Activated CD8-positive, alpha-beta T cell treated with anti-CD3 and anti-CD28 coated beads for 36 hours (primary cell): ENCODE data around the gene BLCAP. TPM values are rescaled to one million over a fixed set of nuclear protein-coding genes. Genes with fewer than 3 reads are reported as not detected.

Experiments
- ATAC-seq: fragments of 200-7000 bp; cut with Tn5 transposase; one replicate; pipeline ENCODE4 v1.10.0; 2021; ENCODE audit warnings: mild to moderate bottlenecking, moderate library complexity
- CTCF ChIA-PET: fragments of 350-600 bp; sonication (Branson Sonifier 250); formaldehyde crosslinking; loops from one replicate; lab custom pipeline; 2021; ENCODE audit warnings: antibody characterized with exemption; lab: Charles Lee
- POLR2A ChIA-PET: fragments of 350-600 bp; sonication (Branson Sonifier 250); formaldehyde crosslinking; loops from one replicate; lab custom pipeline; 2021; ENCODE audit warnings: antibody characterized with exemption; lab: Charles Lee
- DNase-seq: peaks from one replicate; pipeline ENCODE4 v3.0.0-alpha.2; 2020
- H3K27ac Mint-ChIP-seq: one replicate; pipeline ENCODE4 v1.8.0; 2021; ENCODE audit warnings: mild to moderate bottlenecking, mixed read lengths
- H3K27me3 Mint-ChIP-seq: one replicate; pipeline ENCODE4 v1.8.0; 2021; ENCODE audit warnings: mixed read lengths
- H3K36me3 Mint-ChIP-seq: one replicate; pipeline ENCODE4 v1.8.0; 2021; ENCODE audit warnings: low read depth, mixed read lengths
- H3K4me1 Mint-ChIP-seq: one replicate; pipeline ENCODE4 v1.8.0; 2021; ENCODE audit warnings: low read depth, mixed read lengths
- H3K4me3 Mint-ChIP-seq: one replicate; pipeline ENCODE4 v1.8.0; 2021; ENCODE audit warnings: mild to moderate bottlenecking, moderate library complexity, mixed read lengths
- H3K9me3 Mint-ChIP-seq: one replicate; pipeline ENCODE4 v1.8.0; 2021; ENCODE audit warnings: mixed read lengths
- intact Hi-C: fragments of 100-400 bp; cut with micrococcal nuclease; formaldehyde crosslinking; loops from one replicate; pipeline ENCODE4 v1.10.0; 2022
- total RNA-seq, 2 experiments: library from RNA; stranded (reverse); gene quantifications; one replicate each; pipeline ENCODE4 v1.2.3, GENCODE V29; 2021
- TF ChIP-seq, protein P1 (sequence below): fragments of 200-600 bp; IDR thresholded peaks from one replicate; pipeline ENCODE4 v1.8.0; 2022; ENCODE audit warnings: antibody characterized with exemption, mild to moderate bottlenecking

The BLCAP gene
- total RNA-seq, 2 experiments from 2014 or later: 27.6 to 27.9 TPM

DNA sequence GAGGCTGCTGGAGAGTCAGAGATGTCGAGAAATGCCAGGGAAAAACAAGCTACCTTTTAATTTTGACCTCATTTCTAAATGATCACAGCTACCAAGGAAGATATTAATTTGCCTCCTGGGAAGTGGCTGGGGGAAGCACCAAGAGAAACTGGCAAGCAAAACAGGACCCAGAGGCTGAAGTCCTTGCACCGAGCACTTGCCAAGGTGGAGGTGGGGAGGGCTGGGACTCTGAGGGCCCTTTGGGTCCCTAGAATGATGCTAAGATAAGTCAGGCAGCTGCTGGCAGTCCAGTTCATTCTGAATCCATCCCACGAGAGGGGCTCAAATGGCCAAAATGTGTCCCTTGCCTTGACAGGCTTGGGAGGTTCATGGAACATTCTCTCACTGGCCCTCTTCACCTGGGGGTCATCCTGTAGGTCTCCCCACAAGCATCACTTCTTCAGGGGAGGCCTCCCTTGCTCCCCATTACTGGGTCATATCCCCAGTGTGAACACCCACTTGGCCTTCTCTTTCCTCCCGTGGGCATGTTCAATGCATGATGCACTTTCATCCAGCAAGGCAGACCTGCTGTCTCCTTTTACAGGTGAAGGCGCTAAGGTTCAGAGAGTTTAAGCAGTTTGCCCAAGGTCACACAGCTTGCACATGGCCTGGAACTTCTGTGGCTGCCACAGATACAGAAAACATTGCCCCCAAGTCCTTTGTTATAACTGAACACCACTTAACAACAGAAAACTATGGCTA, 39.1 kb upstream of the BLCAP start:
- Mint-ChIP-seq H3K4me1 (no peaks in the 10 kb centered on the region), H3K9me3 (no peaks in the 10 kb centered on the region), H3K27me3 (peaks cover 35% of the 10 kb centered on the region), H3K4me3 (no peak overlapping the region), H3K36me3 (no peaks in the 10 kb centered on the region), H3K27ac (no peak overlapping the region)
- ChIA-PET POLR2A (no interaction called here), CTCF (interaction anchor here (2.2 to 3.3 kb wide), 3 partner anchors 9 to 649 kb away, joined by 6 to 23 read pairs (median 8); no protein-coding TSS in a partner anchor)
- no peak for DNase-seq
- TF ChIP-seq, protein P1, sequence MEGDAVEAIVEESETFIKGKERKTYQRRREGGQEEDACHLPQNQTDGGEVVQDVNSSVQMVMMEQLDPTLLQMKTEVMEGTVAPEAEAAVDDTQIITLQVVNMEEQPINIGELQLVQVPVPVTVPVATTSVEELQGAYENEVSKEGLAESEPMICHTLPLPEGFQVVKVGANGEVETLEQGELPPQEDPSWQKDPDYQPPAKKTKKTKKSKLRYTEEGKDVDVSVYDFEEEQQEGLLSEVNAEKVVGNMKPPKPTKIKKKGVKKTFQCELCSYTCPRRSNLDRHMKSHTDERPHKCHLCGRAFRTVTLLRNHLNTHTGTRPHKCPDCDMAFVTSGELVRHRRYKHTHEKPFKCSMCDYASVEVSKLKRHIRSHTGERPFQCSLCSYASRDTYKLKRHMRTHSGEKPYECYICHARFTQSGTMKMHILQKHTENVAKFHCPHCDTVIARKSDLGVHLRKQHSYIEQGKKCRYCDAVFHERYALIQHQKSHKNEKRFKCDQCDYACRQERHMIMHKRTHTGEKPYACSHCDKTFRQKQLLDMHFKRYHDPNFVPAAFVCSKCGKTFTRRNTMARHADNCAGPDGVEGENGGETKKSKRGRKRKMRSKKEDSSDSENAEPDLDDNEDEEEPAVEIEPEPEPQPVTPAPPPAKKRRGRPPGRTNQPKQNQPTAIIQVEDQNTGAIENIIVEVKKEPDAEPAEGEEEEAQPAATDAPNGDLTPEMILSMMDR: no peak
- ATAC-seq: no peak
- intact Hi-C loops: loop anchor here (10.0 kb wide), 2 partner anchors 328 to 428 kb away; no protein-coding TSS in a partner anchor

DNA sequence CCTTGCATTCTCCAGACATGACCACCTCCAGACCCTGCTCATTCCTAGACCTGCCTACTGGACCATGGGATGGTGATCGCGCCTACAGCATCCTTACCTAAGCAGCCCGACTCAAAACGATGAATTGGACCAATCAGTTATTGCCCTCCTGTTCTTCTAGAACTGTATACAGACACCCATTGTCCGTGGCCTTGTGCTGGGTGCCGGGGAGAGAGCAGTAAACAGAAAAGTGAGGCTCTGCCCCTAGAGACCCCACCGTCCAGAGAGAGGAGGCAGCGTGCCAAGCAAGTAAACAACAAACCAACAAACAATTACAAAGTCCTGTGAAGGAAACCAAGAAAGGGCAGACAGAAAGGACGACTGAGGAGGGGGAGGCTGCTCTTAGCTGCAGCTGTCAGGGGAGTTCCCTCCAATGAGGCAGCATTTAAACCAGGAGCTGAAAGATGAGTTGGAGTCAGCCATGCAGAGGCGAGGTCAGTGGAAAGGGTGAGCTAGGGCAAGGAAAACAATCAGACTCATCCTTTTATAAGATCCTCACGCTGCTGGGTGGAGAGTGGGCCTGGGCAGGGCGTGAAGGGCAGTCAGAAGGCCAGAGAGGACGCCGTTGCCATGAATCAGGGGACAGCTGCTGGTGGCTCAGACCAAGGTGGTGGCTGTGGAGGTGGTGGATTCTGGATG, 37.6 kb upstream of the BLCAP start:
- CTCF ChIA-PET: interaction anchor here (0.7 to 3.3 kb wide), 22 partner anchors 11 to 679 kb away, joined by 3 to 23 read pairs (median 4); no protein-coding TSS in a partner anchor
- Mint-ChIP-seq H3K4me3 (no peak overlapping the region), H3K9me3 (no peaks in the 10 kb centered on the region), H3K27ac (no peak overlapping the region), H3K36me3 (no peaks in the 10 kb centered on the region), H3K4me1 (no peaks in the 10 kb centered on the region), H3K27me3 (peaks cover 35% of the 10 kb centered on the region)
- no peak for ATAC-seq
- intact Hi-C loops: loop anchor here (10.0 kb wide), 2 partner anchors 330 to 430 kb away; no protein-coding TSS in a partner anchor
- TF ChIP-seq, protein P1: no peak
- DNase-seq: no peak
- POLR2A ChIA-PET: no interaction called here

DNA sequence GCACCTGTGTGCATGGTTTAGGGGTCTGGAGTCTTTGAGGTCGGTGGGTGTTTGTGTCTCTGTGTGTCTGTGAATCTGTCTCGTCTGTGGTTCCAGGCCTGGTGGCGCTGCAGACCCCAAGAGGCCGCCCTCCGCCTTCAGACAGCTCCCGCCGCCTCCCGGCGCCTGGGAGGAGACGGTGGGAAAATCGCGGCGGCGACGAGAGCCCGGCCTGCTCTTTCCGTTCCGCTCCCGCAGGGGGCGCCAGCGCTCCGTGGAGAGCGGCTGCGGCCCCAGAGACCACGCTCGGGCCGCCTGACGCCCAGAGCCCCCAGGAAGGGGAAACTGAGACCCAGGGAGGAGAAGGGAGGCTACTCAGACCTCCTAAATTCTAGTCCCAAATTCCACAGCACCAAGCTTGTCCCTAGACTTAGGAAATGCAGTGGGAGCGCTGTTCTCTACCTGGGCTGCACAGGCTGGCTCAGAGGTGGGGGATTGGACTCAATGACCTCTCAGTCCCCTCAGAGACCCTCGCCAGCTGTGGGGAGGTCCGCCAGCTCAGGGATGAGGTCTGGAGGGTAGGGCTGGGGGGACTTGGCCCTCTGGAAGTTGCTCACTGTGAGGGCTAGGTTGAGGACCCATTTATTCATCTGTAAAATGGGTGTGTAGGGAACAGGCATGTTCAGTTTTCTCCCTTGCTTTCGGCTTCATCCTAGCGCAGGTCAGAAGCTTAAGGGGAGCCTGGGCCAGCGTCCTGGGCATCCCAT, 36.9 kb upstream of the BLCAP start:
- no peaks in the 10 kb centered on the region for H3K36me3 Mint-ChIP-seq

DNA sequence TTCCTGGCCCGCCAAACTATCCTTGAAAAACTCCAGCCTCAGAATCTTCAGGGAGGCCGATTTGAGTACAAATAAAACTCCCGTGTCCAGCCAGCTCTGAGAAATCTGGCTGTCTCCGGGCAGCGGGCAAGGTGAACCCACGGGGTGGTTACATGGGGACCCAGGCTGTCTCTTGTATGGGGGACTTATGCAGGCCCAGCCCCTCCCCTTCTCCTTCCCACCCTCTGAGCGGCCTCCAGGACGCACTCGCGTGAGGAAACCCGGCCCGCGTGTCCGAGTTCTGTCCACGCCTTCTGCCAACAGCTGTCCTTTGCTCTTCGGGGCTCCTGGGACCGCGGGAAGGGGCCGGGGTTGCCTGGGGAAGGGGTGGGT, 36.3 kb upstream of the BLCAP start:
- no peak overlapping the region for H3K27ac Mint-ChIP-seq
- DNase-seq (no peak), ATAC-seq (no peak)
- peaks cover 29% of the 10 kb centered on the region for H3K27me3 Mint-ChIP-seq
- intact Hi-C loops: loop anchor here (10.0 kb wide), 2 partner anchors 331 to 431 kb away; no protein-coding TSS in a partner anchor
- TF ChIP-seq, protein P1: no peak
- ChIA-PET CTCF (interaction anchor here (0.6 to 3.3 kb wide), 24 partner anchors 9 to 727 kb away, joined by 3 to 23 read pairs (median 4); no protein-coding TSS in a partner anchor), POLR2A (no interaction called here)
- no peaks in the 10 kb centered on the region for H3K9me3 Mint-ChIP-seq
- H3K36me3 Mint-ChIP-seq: no peaks in the 10 kb centered on the region
- H3K4me1 Mint-ChIP-seq: no peaks in the 10 kb centered on the region
- H3K4me3 Mint-ChIP-seq: no peak overlapping the region

More for the DNA sequence above, 36.9 kb upstream of the BLCAP start:
- no peak overlapping the region for H3K27ac Mint-ChIP-seq
- DNase-seq: peak; percentile 43
- intact Hi-C loops: loop anchor here (10.0 kb wide), 2 partner anchors 330 to 430 kb away; no protein-coding TSS in a partner anchor
- H3K9me3 Mint-ChIP-seq: no peaks in the 10 kb centered on the region
- TF ChIP-seq, protein P1: peak; percentile 98
- no peak overlapping the region for H3K4me3 Mint-ChIP-seq
- CTCF ChIA-PET: interaction anchor here (0.6 to 3.3 kb wide), 35 partner anchors 10 to 726 kb away, joined by 3 to 23 read pairs (median 4); no protein-coding TSS in a partner anchor
- POLR2A ChIA-PET: no interaction called here
- H3K4me1 Mint-ChIP-seq: no peaks in the 10 kb centered on the region
- peak; percentile 71 for ATAC-seq
- peaks cover 31% of the 10 kb centered on the region for H3K27me3 Mint-ChIP-seq
